ENCODE measurements around the gene DPP4.
"Not testable (repeated sequence)": the region's sequence is repeated elsewhere in the genome, so short reads cannot be mapped to it uniquely, and the experiment has no call there.

Gene DPP4

GRCh38 chr2:162056796-162057399 is 17.1 kb downstream of the DPP4 start:
- DNase-seq = no peak

- no peak for DNase-seq
Observed at GRCh38 chr2:162053808-162054155, 20.2 kb downstream of the DPP4 start.

- DNase-seq = no peak
Observed at GRCh38 chr2:162053066-162053807, 20.8 kb downstream of the DPP4 start.

GRCh38 chr2:162050513-162050961 is 23.5 kb downstream of the DPP4 start:
- no peak for DNase-seq

GRCh38 chr2:162049089-162049488 is 24.9 kb downstream of the DPP4 start:
- DNase-seq = not testable (repeated sequence)

GRCh38 chr2:162044586-162044985 is 29.4 kb downstream of the DPP4 start:
- DNase-seq = no peak

- DNase-seq = no peak
Observed at GRCh38 chr2:162043132-162043531, 30.9 kb downstream of the DPP4 start.

GRCh38 chr2:162041485-162041884 is 32.5 kb downstream of the DPP4 start:
- DNase-seq = no peak

- no peak for DNase-seq
Observed at GRCh38 chr2:162038725-162039124, 35.3 kb downstream of the DPP4 start.

GRCh38 chr2:162037886-162038285 is 36.1 kb downstream of the DPP4 start:
- no peak for DNase-seq

- DNase-seq = no peak
Observed at GRCh38 chr2:162037028-162037795, 36.8 kb downstream of the DPP4 start.

- DNase-seq = no peak
Observed at GRCh38 chr2:162035981-162036380, 38.0 kb downstream of the DPP4 start.

- DNase-seq = no peak
Observed at GRCh38 chr2:162030363-162031190, 43.4 kb downstream of the DPP4 start.

GRCh38 chr2:162029287-162029901 is 44.6 kb downstream of the DPP4 start:
- no peak for DNase-seq

GRCh38 chr2:162028511-162028910 is 45.5 kb downstream of the DPP4 start:
- no peak for DNase-seq

GRCh38 chr2:162025121-162025911 is 48.7 kb downstream of the DPP4 start:
- no peak for DNase-seq

- no peak for DNase-seq
Observed at GRCh38 chr2:162022290-162022945, 51.6 kb downstream of the DPP4 start.

- no peak for DNase-seq
Observed at GRCh38 chr2:162021516-162022058, 52.4 kb downstream of the DPP4 start.

GRCh38 chr2:162018530-162018929 is 55.5 kb downstream of the DPP4 start:
- no peak for DNase-seq

GRCh38 chr2:162017233-162017632 is 56.8 kb downstream of the DPP4 start:
- DNase-seq = no peak

GRCh38 chr2:162016080-162016479 is 57.9 kb downstream of the DPP4 start:
- no peak for DNase-seq
